Esophagus muscularis mucosa (tissue), 4 donors: ENCODE measurements around the gene AXIN1. TPM values are rescaled to one million over a fixed set of nuclear protein-coding genes. Genes with fewer than 3 reads are reported as not detected.
A peak's percentile ranks its signal among the peaks of the same experiment; 100 is the strongest.

Experiments used
- DNase-seq: peaks from one replicate; pipeline ENCODE4 v3.0.0-alpha.2; 2017; ENCODE audit errors: extremely low spot score
- H3K27ac ChIP-seq, 4 donors: fragments of 200-600 bp; sonication (generic); replicated peaks in 1 of 4; 1 replicate in 3 of 4; 2 replicates in 1 of 4; pipeline ENCODE4 v1.5.1; 2016 to 2019; ENCODE audit warnings: mild to moderate bottlenecking in 1 of 4
- H3K27me3 ChIP-seq, 4 donors: fragments of 200-600 bp; sonication (generic); one replicate each; pipeline versions ENCODE4 v1.5.1 to v1.6.0; 2016 to 2019
- H3K36me3 ChIP-seq, 4 donors: fragments of 200-600 bp; sonication (generic); one replicate each; pipeline ENCODE4 v1.5.1; 2016 to 2019
- H3K4me1 ChIP-seq, 4 donors: fragments of 200-600 bp; sonication (generic); one replicate each; pipeline ENCODE4 v1.5.1; 2016 to 2019
- H3K4me3 ChIP-seq, 4 donors: fragments of 200-600 bp; sonication (generic); 1 replicate in 2 of 4; 2 replicates in 2 of 4; pipeline ENCODE4 v1.5.1; 2016 to 2019; ENCODE audit warnings: mild to moderate bottlenecking in 4 of 4, moderate library complexity in 1 of 4
- H3K9me3 ChIP-seq, 4 donors: fragments of 200-600 bp; sonication (generic); 1 replicate in 3 of 4; 2 replicates in 1 of 4; pipeline ENCODE4 v1.5.1; 2016 to 2019
- EP300 ChIP-seq: sonication (generic); formaldehyde crosslinking; IDR thresholded peaks from one replicate; pipeline ENCODE4 v1.6.1; 2017; ENCODE audit warnings: antibody characterized with exemption
- POLR2A ChIP-seq: fragments of 450-650 bp; IDR thresholded peaks from one replicate; pipeline ENCODE4 v1.6.1; 2017; ENCODE audit warnings: antibody characterized with exemption, moderate library complexity, mild to moderate bottlenecking, low read depth
- POLR2AphosphoS5 ChIP-seq, 2 donors: sonication (generic); formaldehyde crosslinking; IDR thresholded peaks; one replicate each; pipeline ENCODE4 v1.6.1; 2017; ENCODE audit warnings: antibody characterized with exemption in 2 of 2
- WGBS: methylation state at CpG from one replicate; pipeline ENCODE4 v1.1.5; 2018; 5-methylcytosine and 5-hydroxymethylcytosine counted together
- intact Hi-C: fragments of 100-400 bp; cut with DNase I; formaldehyde crosslinking; loops from one replicate; pipeline ENCODE4 v1.15.1; 2023
- total RNA-seq, 4 donors: library from RNA; depleted of rRNA; stranded (reverse); fragments of >200 nt; gene quantifications; one replicate each; pipeline versions ENCODE4 v1.1.0 to v1.2.1, GENCODE V29; 2016
- TF ChIP-seq, protein P1 (sequence below), 3 experiments: fragments of 200-600 bp in 2 of 3; fragments of 450-650 bp in 1 of 3; sonication (generic) in 2 of 3; IDR thresholded peaks; one replicate each; pipeline ENCODE4 v1.5.1; 2017 to 2019; ENCODE audit warnings: antibody characterized with exemption in 3 of 3, mild to moderate bottlenecking in 2 of 3, moderate library complexity in 1 of 3

AXIN1 gene
- total RNA-seq, 4 donors from 2014 or later, result 24.1 to 56.2 (median 44.1) TPM

DNA sequence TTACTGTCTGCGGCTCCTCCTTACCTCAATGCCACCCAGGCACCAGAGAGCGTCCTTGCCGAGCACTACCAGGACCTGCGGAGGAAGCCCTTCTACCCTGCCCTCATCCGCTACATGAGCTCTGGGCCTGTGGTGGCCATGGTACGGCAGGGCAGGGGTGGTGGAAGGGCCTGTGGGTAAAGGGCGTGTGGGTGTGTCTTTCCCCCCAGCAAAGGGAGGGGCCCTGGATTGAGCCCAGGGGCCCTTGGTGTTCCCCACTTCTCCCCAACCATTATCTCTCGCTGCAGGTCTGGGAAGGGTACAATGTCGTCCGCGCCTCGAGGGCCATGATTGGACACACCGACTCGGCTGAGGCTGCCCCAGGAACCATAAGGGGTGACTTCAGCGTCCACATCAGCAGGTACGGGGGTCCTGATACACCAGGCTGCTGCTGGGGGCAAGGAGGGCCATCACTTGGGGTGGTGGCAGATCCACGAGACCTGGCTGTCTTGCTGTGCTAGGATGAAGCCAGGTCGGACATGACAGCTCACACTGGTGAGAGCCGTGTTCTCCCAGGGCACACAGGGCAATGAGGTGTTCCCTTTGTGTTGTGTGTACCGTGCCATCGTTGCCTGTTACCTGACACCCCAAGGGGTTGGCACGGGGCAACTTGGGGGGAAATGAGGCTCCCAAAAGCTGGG lies 47.0 kb upstream of the AXIN1 start:
- Histone ChIP-seq H3K36me3 (peaks cover 0 to 15% (median 8%) of the 10 kb centered on the region in 4 donors), H3K27ac (peak overlapping the region in 2 of 4 donors; percentile 85 to 91), H3K27me3 (no peaks in the 10 kb centered on the region), H3K4me3 (no peak overlapping the region), H3K4me1 (peaks cover 22 to 58% (median 49%) of the 10 kb centered on the region in 4 donors), H3K9me3 (no peaks in the 10 kb centered on the region)
- no peak for DNase-seq
- intact Hi-C loops, result loop anchor here (5.0 to 10.0 kb wide), 2 partner anchors 125 to 238 kb away; partner anchors contain the start of genes CAPN15 and METTL26
- TF ChIP-seq EP300 (no peak), POLR2A (no peak), POLR2AphosphoS5 (IDR thresholded peaks at IDR 0.05) (no peak)
- TF ChIP-seq, protein P1, sequence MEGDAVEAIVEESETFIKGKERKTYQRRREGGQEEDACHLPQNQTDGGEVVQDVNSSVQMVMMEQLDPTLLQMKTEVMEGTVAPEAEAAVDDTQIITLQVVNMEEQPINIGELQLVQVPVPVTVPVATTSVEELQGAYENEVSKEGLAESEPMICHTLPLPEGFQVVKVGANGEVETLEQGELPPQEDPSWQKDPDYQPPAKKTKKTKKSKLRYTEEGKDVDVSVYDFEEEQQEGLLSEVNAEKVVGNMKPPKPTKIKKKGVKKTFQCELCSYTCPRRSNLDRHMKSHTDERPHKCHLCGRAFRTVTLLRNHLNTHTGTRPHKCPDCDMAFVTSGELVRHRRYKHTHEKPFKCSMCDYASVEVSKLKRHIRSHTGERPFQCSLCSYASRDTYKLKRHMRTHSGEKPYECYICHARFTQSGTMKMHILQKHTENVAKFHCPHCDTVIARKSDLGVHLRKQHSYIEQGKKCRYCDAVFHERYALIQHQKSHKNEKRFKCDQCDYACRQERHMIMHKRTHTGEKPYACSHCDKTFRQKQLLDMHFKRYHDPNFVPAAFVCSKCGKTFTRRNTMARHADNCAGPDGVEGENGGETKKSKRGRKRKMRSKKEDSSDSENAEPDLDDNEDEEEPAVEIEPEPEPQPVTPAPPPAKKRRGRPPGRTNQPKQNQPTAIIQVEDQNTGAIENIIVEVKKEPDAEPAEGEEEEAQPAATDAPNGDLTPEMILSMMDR (IDR thresholded peaks at IDR 0.05), result no peak
- 89% methylated on average over 3 of the region's 22 CpGs for WGBS

GRCh38 chr16:398561-399339 lies 46.2 kb upstream of the AXIN1 start:
- Histone ChIP-seq H3K36me3 (peaks cover 0 to 15% (median 8%) of the 10 kb centered on the region in 4 donors), H3K27me3 (no peaks in the 10 kb centered on the region), H3K4me3 (no peak overlapping the region), H3K4me1 (peaks cover 22 to 58% (median 49%) of the 10 kb centered on the region in 4 donors), H3K27ac (peak overlapping the region; percentile 85 to 92 (median 90)), H3K9me3 (no peaks in the 10 kb centered on the region)
- DNase-seq, result no peak
- 87% methylated on average over 6 of the region's 24 CpGs for WGBS
- intact Hi-C loops, result loop anchor here (10.0 kb wide), 1 partner anchor 126 kb away; the partner anchor contains the start of gene CAPN15
- TF ChIP-seq, protein P1 (IDR thresholded peaks at IDR 0.05), result no peak
- TF ChIP-seq POLR2A, result no peak
- no peak for TF ChIP-seq EP300

DNA sequence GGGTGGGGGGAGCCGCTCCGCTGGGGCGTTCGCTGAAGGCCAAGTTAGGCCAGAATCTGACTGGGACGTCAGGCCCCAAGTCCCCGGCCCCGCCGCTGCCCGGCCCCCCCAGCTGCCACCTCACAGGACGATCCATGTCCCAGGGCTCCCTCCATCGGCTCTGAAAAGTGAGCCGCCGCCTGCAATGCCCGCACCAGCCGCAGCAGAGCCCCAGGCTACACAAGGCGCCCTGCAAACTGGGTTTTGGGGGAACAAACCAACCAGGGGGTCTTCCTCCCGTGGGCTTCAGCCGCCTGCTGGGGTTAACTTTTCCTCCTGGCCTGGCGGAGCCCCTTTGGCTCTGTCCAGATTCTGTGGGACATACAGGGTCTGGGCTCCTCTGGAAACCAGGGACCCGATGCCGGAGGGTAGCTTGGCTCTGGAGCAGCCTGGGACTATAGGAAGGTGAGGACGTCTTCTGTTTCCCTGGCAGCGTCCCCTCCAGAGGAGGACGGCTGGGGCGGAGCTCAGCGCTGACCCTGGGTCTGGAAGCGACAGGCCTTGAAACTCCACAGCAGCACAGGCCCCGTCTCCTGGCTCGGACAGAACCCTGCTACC lies 45.3 kb upstream of the AXIN1 start:
- no peak for DNase-seq
- 17% methylated on average over 11 of the region's 29 CpGs for WGBS
- Histone ChIP-seq H3K4me3 (peak overlapping the region; percentile 69 to 85 (median 80)), H3K27me3 (no peaks in the 10 kb centered on the region), H3K4me1 (peaks cover 22 to 57% (median 48%) of the 10 kb centered on the region in 4 donors), H3K36me3 (peaks cover 0 to 15% (median 8%) of the 10 kb centered on the region in 4 donors), H3K9me3 (no peaks in the 10 kb centered on the region), H3K27ac (peak overlapping the region; percentile 85 to 92 (median 90))
- intact Hi-C loops, result loop anchor here (10.0 kb wide), 1 partner anchor 127 kb away; the partner anchor contains the start of gene CAPN15
- TF ChIP-seq EP300 (no peak), POLR2A (no peak)
- TF ChIP-seq, protein P1 (IDR thresholded peaks at IDR 0.05), result peak; percentile 37 to 73 (median 57)

- H3K4me1 ChIP-seq, result peaks cover 16 to 51% (median 42%) of the 10 kb centered on the region in 4 donors
- peaks cover 0 to 15% (median 8%) of the 10 kb centered on the region in 4 donors for H3K36me3 ChIP-seq
- no peaks in the 10 kb centered on the region for H3K27me3 ChIP-seq
- peak within 1 kb of the TSS; percentile 85 to 92 (median 90) for H3K27ac ChIP-seq
- no peaks in the 10 kb centered on the region for H3K9me3 ChIP-seq
- 0% methylated on average over 2 of the region's 75 CpGs for WGBS
- intact Hi-C loops, result loop anchor here (10.0 kb wide), 1 partner anchor 128 kb away; the partner anchor contains the start of gene CAPN15
- TF ChIP-seq POLR2AphosphoS5 (IDR thresholded peaks at IDR 0.05), result no peak
- TF ChIP-seq POLR2A, result no peak
- TF ChIP-seq EP300, result no peak
- TF ChIP-seq, protein P1 (IDR thresholded peaks at IDR 0.05), result no peak
- DNase-seq, result no peak
- peak within 1 kb of the TSS; percentile 69 to 85 (median 80) for H3K4me3 ChIP-seq
These were observed 44.7 kb upstream of the AXIN1 start, which contains the start of gene NME4 for GRCh38 chr16:397135-397661. TSS of gene NME4 (plus strand) at chr16:397199. CDS start at chr16:397223, 24 bp downstream.
